Endothelial cell of umbilical vein (primary cell): ENCODE results near the gene LRP1-AS. TPM values are rescaled to one million over a fixed set of nuclear protein-coding genes. Genes with fewer than 3 reads are reported as not detected.

ENCODE experiments used
- BruUV-seq: library from RNA; stranded (reverse); fragments of 400-500 nt; replicated peaks from 2 replicates; lab custom pipeline; 2021; lab: Mats Ljungman, UMichigan
- CTCF ChIA-PET: fragments of 300-600, 350-600 bp; sonication (Branson Sonifier 250); formaldehyde crosslinking; loops from one replicate; lab custom pipeline; 2021; ENCODE audit warnings: antibody characterized with exemption, inconsistent platforms; lab: Charles Lee
- POLR2A ChIA-PET: fragments of 300-600, 350-600 bp; sonication (Branson Sonifier 250); formaldehyde crosslinking; loops from one replicate; lab custom pipeline; 2021; ENCODE audit warnings: antibody characterized with exemption, inconsistent platforms; lab: Charles Lee
- DNase-seq: peaks from one replicate; pipeline ENCODE4 v3.0.0-alpha.2; 2011; ENCODE audit warnings: low read depth, low spot score
- FAIRE-seq: peaks from 2 replicates; lab custom pipeline; 2011; peaks lifted over from hg19 to GRCh38; lab: Jason Lieb, UNC
- H2AFZ ChIP-seq: 2 replicates; pipeline ENCODE4 v1.6.0; 2012; ENCODE audit warnings: low read depth, low read length, control low read depth, inconsistent platforms
- H3K27ac ChIP-seq: 2 replicates; pipeline ENCODE4 v1.5.1; 2011; ENCODE audit warnings: low read depth, mild to moderate bottlenecking, control low read depth, low read length, moderate library complexity; ENCODE audit not compliant: insufficient read depth
- H3K27me3 ChIP-seq, 2 experiments: 2 replicates each; pipeline versions ENCODE4 v1.6.0 to v1.6.1; 2011; ENCODE audit warnings: low read length in 2 of 2, mixed read lengths in 1 of 2; ENCODE audit not compliant: control insufficient read depth in 2 of 2, insufficient read depth in 2 of 2
- H3K36me3 ChIP-seq, 2 experiments: 2 replicates in 1 of 2; 3 replicates in 1 of 2; pipeline ENCODE4 v1.5.1; 2011; ENCODE audit warnings: low read length in 2 of 2, mild to moderate bottlenecking in 1 of 2, moderate library complexity in 1 of 2; ENCODE audit not compliant: control insufficient read depth in 2 of 2, insufficient read depth in 2 of 2; ENCODE audit errors: extremely low read depth in 1 of 2
- H3K4me1 ChIP-seq: 3 replicates; pipeline ENCODE4 v1.5.1; 2011; ENCODE audit warnings: mild to moderate bottlenecking, low read length; ENCODE audit not compliant: control insufficient read depth, insufficient read depth; ENCODE audit errors: extremely low read depth
- H3K4me2 ChIP-seq: 2 replicates; pipeline ENCODE4 v1.6.1; 2011; ENCODE audit warnings: low read length, control low read depth, mixed read lengths; ENCODE audit not compliant: insufficient read depth
- H3K4me3 ChIP-seq, 3 experiments: fragments of 200-600 bp in 1 of 3; sonication (generic), shearing (Covaris generic) in 1 of 3; replicated peaks in 1 of 3; 2 replicates each; pipeline ENCODE4 v1.5.1; 2011 to 2016; ENCODE audit warnings: control low read depth in 3 of 3, low read length in 3 of 3, mild to moderate bottlenecking in 2 of 3, inconsistent platforms in 1 of 3, low read depth in 1 of 3, moderate library complexity in 1 of 3; ENCODE audit not compliant: insufficient read depth in 1 of 3
- H3K79me2 ChIP-seq: 2 replicates; pipeline ENCODE4 v1.6.0; 2012; ENCODE audit warnings: low read length, inconsistent platforms; ENCODE audit not compliant: control insufficient read depth, insufficient read depth
- H3K9ac ChIP-seq: replicated peaks from 2 replicates; pipeline ENCODE3; 2011; ENCODE audit warnings: low read length, control low read depth; ENCODE audit not compliant: insufficient read depth; ENCODE audit errors: extremely low read depth
- H3K9me1 ChIP-seq: replicated peaks from 3 replicates; pipeline ENCODE4 v1.6.0; 2011; ENCODE audit warnings: mild to moderate bottlenecking, low read length; ENCODE audit not compliant: control insufficient read depth, insufficient read depth; ENCODE audit errors: extremely low read depth
- H3K9me3 ChIP-seq: replicated peaks from 2 replicates; pipeline ENCODE4 v1.5.1; 2012; ENCODE audit warnings: low read length, inconsistent platforms; ENCODE audit not compliant: control insufficient read depth, insufficient read depth
- H4K20me1 ChIP-seq: replicated peaks from 2 replicates; pipeline ENCODE3; 2011; ENCODE audit warnings: mild to moderate bottlenecking, low read length; ENCODE audit not compliant: control insufficient read depth, insufficient read depth; ENCODE audit errors: extremely low read depth
- EZH2 ChIP-seq: IDR thresholded peaks from 2 replicates; pipeline ENCODE4 v1.6.1; 2012; ENCODE audit warnings: borderline replicate concordance, low read depth, mild to moderate bottlenecking, moderate library complexity, low read length, inconsistent platforms; ENCODE audit not compliant: severe bottlenecking
- FOS ChIP-seq: IDR thresholded peaks from 2 replicates; pipeline ENCODE4 v1.6.1; 2011; ENCODE audit warnings: mild to moderate bottlenecking, low read length, moderate library complexity, borderline replicate concordance; ENCODE audit not compliant: insufficient read depth
- GATA2 ChIP-seq: IDR thresholded peaks from 2 replicates; pipeline ENCODE4 v1.7.0; 2011; ENCODE audit warnings: low read depth, mild to moderate bottlenecking, moderate library complexity, mixed read lengths, low read length; ENCODE audit not compliant: insufficient read length, insufficient read depth
- JUN ChIP-seq: IDR thresholded peaks from 2 replicates; pipeline ENCODE4 v1.6.1; 2011; ENCODE audit warnings: borderline replicate concordance, low read depth; ENCODE audit not compliant: insufficient read length, insufficient read depth
- MYC ChIP-seq: IDR thresholded peaks from one replicate; pipeline ENCODE4 v1.6.1; 2011; ENCODE audit warnings: mild to moderate bottlenecking, low read depth, low read length
- POLR2A ChIP-seq: IDR thresholded peaks from 2 replicates; pipeline ENCODE4 v1.6.1; 2012; ENCODE audit warnings: low read depth, mild to moderate bottlenecking, control low read depth, low read length
- POLR2AphosphoS5 ChIP-seq: IDR thresholded peaks from 2 replicates; pipeline ENCODE4 v1.6.1; 2012; ENCODE audit warnings: low read depth, mild to moderate bottlenecking, control low read depth, low read length, moderate library complexity; ENCODE audit not compliant: insufficient read depth
- dilution Hi-C: fragments of 300-500 bp; cut with MboI; formaldehyde crosslinking; loops from one replicate; pipeline ENCODE4 v1.15.0; 2019; ENCODE audit warnings: low sequenced_read_pairs; ENCODE audit not compliant: extremely low pct_ligation_motif_present
- intact Hi-C: fragments of 100-400 bp; cut with micrococcal nuclease; formaldehyde crosslinking; loops from one replicate; pipeline ENCODE4 v1.10.0; 2022
- polyA plus RNA-seq, 4 experiments: library from polyadenylated mRNA; depleted of rRNA in 3 of 4; stranded (reverse) in 3 of 4; unstranded in 1 of 4; fragments of >200 nt; gene quantifications; 2 replicates each; pipeline versions ENCODE4 v1.2.1 to v1.2.3, GENCODE V29; 2011 to 2012; ENCODE audit warnings: missing spikeins in 1 of 4
- total RNA-seq: library from RNA; stranded (reverse); gene quantifications from 2 replicates; pipeline ENCODE4 v1.2.3, GENCODE V29; 2021
- TF ChIP-seq, protein P1 (sequence below): IDR thresholded peaks from 2 replicates; pipeline ENCODE4 v1.6.1; 2011; ENCODE audit not compliant: insufficient read depth, insufficient read length
- TF ChIP-seq, protein P2 (sequence below), 2 donors: IDR thresholded peaks; 1 replicate in 1 of 2; 2 replicates in 1 of 2; pipeline ENCODE4 v1.5.1; 2011; ENCODE audit warnings: low read length in 2 of 2, mild to moderate bottlenecking in 2 of 2, moderate library complexity in 2 of 2, control low read depth in 1 of 2, inconsistent platforms in 1 of 2, low read depth in 1 of 2; ENCODE audit not compliant: insufficient read depth in 1 of 2; ENCODE audit errors: extremely low read depth in 1 of 2

LRP1-AS gene
- total and polyA plus RNA-seq, 2 donors (not counting 3 experiments of a cell fraction or from before 2014, with no cell fraction given) = not detected

DNA sequence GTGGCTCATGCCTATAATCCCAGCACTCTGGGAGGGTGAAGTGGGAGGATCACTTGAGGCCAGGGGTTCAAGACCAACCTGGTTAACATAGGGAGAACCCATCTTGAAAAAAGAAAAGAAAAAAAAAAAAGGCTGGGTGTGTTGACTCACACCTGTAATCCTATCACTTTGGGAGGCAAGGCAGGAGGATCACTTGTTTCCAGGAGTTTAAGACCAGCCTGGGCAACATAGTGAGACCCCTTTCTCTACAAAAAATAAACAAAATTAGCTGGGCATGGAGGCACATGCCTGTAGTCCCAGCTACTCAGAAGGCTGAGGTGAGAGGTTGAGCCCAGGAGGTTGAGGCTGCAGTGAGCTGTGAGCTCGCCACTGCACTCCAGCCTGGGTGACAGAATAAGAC lies 23.0 kb upstream of the LRP1-AS start:
- BruUV-seq = no TSS peak

More for the DNA sequence above, 23.0 kb upstream of the LRP1-AS start:
- Histone ChIP-seq H3K4me1 (no peaks in the 10 kb centered on the region), H3K27ac (no peak overlapping the region), H3K4me2 (no peak overlapping the region), H2AFZ (no peak overlapping the region), H4K20me1 (no peaks in the 10 kb centered on the region), H3K9ac (no peak overlapping the region), H3K79me2 (no peaks in the 10 kb centered on the region), H3K36me3 (no peaks in the 10 kb centered on the region), H3K9me3 (no peaks in the 10 kb centered on the region), H3K27me3 (no peaks in the 10 kb centered on the region), H3K4me3 (no peak overlapping the region), H3K9me1 (no peaks in the 10 kb centered on the region)
- dilution Hi-C loops (loop anchor here (5.0 kb wide), 1 partner anchor 48 kb away; no protein-coding TSS in a partner anchor), intact Hi-C loops (no loop called here)
- no peak for DNase-seq
- TF ChIP-seq POLR2A (no peak), FOS (no peak), POLR2AphosphoS5 (no peak), MYC (no peak), JUN (no peak), EZH2 (no peak), GATA2 (no peak)
- TF ChIP-seq, protein P1, sequence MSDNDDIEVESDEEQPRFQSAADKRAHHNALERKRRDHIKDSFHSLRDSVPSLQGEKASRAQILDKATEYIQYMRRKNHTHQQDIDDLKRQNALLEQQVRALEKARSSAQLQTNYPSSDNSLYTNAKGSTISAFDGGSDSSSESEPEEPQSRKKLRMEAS = no peak
- TF ChIP-seq, protein P2, sequence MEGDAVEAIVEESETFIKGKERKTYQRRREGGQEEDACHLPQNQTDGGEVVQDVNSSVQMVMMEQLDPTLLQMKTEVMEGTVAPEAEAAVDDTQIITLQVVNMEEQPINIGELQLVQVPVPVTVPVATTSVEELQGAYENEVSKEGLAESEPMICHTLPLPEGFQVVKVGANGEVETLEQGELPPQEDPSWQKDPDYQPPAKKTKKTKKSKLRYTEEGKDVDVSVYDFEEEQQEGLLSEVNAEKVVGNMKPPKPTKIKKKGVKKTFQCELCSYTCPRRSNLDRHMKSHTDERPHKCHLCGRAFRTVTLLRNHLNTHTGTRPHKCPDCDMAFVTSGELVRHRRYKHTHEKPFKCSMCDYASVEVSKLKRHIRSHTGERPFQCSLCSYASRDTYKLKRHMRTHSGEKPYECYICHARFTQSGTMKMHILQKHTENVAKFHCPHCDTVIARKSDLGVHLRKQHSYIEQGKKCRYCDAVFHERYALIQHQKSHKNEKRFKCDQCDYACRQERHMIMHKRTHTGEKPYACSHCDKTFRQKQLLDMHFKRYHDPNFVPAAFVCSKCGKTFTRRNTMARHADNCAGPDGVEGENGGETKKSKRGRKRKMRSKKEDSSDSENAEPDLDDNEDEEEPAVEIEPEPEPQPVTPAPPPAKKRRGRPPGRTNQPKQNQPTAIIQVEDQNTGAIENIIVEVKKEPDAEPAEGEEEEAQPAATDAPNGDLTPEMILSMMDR (IDR thresholded peaks at IDR 0.05; ENCODE audit: extremely low read depth in 1 of 2, insufficient read depth in 1 of 2, low read depth in 1 of 2, low read length in 2 of 2) = no peak
- ChIA-PET POLR2A (no interaction called here), CTCF (interaction anchor here (8.5 to 13.0 kb wide), 2 partner anchors 16 to 46 kb away, joined by 109 to 429 read pairs; partner anchors contain the start of gene LRP1)
- FAIRE-seq = no peak
